Mammary epithelial cell (primary cell): ENCODE results near the gene CDV3.
"Not testable (repeated sequence)": the region's sequence is repeated elsewhere in the genome, so short reads cannot be mapped to it uniquely, and the experiment has no call there.

Experiments used
- CTCF ChIP-seq, 2 donors: IDR thresholded peaks in 1 of 2; conservative IDR thresholded peaks in 1 of 2; 2 replicates each; pipeline ENCODE4 v1.5.1; 2011 to 2012; ENCODE audit warnings: inconsistent platforms in 2 of 2, low read length in 2 of 2, mild to moderate bottlenecking in 2 of 2, control low read depth in 1 of 2, low read depth in 1 of 2; ENCODE audit not compliant: insufficient read depth in 1 of 2; ENCODE audit errors: extremely low read depth in 1 of 2
- EZH2 ChIP-seq: IDR thresholded peaks from 2 replicates; pipeline ENCODE4 v1.6.1; 2012; ENCODE audit warnings: low read length, inconsistent platforms, borderline replicate concordance

GRCh38 chr3:133537131-133537530 is 36.4 kb upstream of the CDV3 start:
- TF ChIP-seq CTCF (conservative IDR thresholded peaks at IDR 0.05 in 1 of 2, IDR thresholded peaks at IDR 0.05 in 1 of 2; ENCODE audit: extremely low read depth in 1 of 2, insufficient read depth in 1 of 2, low read depth in 1 of 2, low read length in 2 of 2); EZH2: not testable (repeated sequence)
